DOHH2 (cell line): ENCODE results near the gene REEP1.
A peak's percentile ranks its signal among the peaks of the same experiment; 100 is the strongest.
"Not testable (repeated sequence)": the region's sequence is repeated elsewhere in the genome, so short reads cannot be mapped to it uniquely, and the experiment has no call there.

Experiments
- H3F3A ChIP-seq: fragments of 200-600 bp; sonication (generic), shearing (Covaris generic); 2 replicates; pipeline ENCODE4 v1.6.0; 2016; ENCODE audit warnings: antibody characterized with exemption, mild to moderate bottlenecking; ENCODE audit not compliant: control insufficient read depth, insufficient read depth
- H3K27ac ChIP-seq: fragments of 200-600 bp; sonication (generic); 2 replicates; pipeline ENCODE4 v1.5.1; 2014; ENCODE audit warnings: low read depth, mild to moderate bottlenecking, low read length, moderate library complexity
- H3K27me3 ChIP-seq: fragments of 200-600 bp; sonication (generic); 2 replicates; pipeline ENCODE4 v1.6.1; 2014; ENCODE audit warnings: mild to moderate bottlenecking, low read length, mixed read lengths; ENCODE audit not compliant: control insufficient read depth
- H3K36me3 ChIP-seq: fragments of 200-600 bp; sonication (generic); 2 replicates; pipeline ENCODE4 v1.6.1; 2014; ENCODE audit warnings: mild to moderate bottlenecking, low read length, moderate library complexity, mixed read lengths; ENCODE audit not compliant: control insufficient read depth
- H3K4me1 ChIP-seq: fragments of 200-600 bp; sonication (generic); 2 replicates; pipeline ENCODE4 v1.6.1; 2014; ENCODE audit warnings: mild to moderate bottlenecking, low read length, mixed read lengths; ENCODE audit not compliant: control insufficient read depth
- H3K4me2 ChIP-seq: fragments of 200-600 bp; sonication (generic); 2 replicates; pipeline ENCODE4 v1.6.0; 2014; ENCODE audit warnings: mild to moderate bottlenecking, low read length, moderate library complexity
- H3K4me3 ChIP-seq: fragments of 200-600 bp; sonication (generic); 2 replicates; pipeline ENCODE4 v1.5.1; 2014; ENCODE audit warnings: mild to moderate bottlenecking, low read length, mixed read lengths
- H3K79me2 ChIP-seq: fragments of 200-600 bp; sonication (generic); 2 replicates; pipeline ENCODE4 v1.6.1; 2014; ENCODE audit warnings: mild to moderate bottlenecking, low read length, mixed read lengths; ENCODE audit not compliant: control insufficient read depth
- H3K9me2 ChIP-seq: fragments of 200-600 bp; sonication (generic); replicated peaks from 2 replicates; pipeline ENCODE4 v1.6.1; 2014; ENCODE audit warnings: mild to moderate bottlenecking, low read length, mixed read lengths; ENCODE audit not compliant: control insufficient read depth
- H3K9me3 ChIP-seq: fragments of 200-600 bp; sonication (generic); 2 replicates; pipeline ENCODE4 v1.6.1; 2014; ENCODE audit warnings: antibody characterized with exemption, low read length, mixed read lengths; ENCODE audit not compliant: control insufficient read depth, insufficient read depth
- H4K20me1 ChIP-seq: fragments of 200-600 bp; sonication (generic); 2 replicates; pipeline ENCODE4 v1.6.0; 2014; ENCODE audit warnings: low read depth, mild to moderate bottlenecking, antibody characterized with exemption, low read length, moderate library complexity; ENCODE audit not compliant: control insufficient read depth, insufficient read depth
- EZH2phosphoT487 ChIP-seq: fragments of 200-600 bp; sonication (generic); IDR thresholded peaks from 2 replicates; pipeline ENCODE4 v1.6.1; 2017; ENCODE audit warnings: borderline replicate concordance, mild to moderate bottlenecking, antibody characterized with exemption, low read length, moderate library complexity, mixed read lengths
- TF ChIP-seq, protein P1 (sequence below): fragments of 200-600 bp; sonication (generic); IDR thresholded peaks from one replicate; pipeline ENCODE4 v1.5.1; 2014; ENCODE audit warnings: antibody characterized with exemption, mild to moderate bottlenecking, low read depth, low read length; ENCODE audit not compliant: poor library complexity, severe bottlenecking

REEP1 gene

DNA sequence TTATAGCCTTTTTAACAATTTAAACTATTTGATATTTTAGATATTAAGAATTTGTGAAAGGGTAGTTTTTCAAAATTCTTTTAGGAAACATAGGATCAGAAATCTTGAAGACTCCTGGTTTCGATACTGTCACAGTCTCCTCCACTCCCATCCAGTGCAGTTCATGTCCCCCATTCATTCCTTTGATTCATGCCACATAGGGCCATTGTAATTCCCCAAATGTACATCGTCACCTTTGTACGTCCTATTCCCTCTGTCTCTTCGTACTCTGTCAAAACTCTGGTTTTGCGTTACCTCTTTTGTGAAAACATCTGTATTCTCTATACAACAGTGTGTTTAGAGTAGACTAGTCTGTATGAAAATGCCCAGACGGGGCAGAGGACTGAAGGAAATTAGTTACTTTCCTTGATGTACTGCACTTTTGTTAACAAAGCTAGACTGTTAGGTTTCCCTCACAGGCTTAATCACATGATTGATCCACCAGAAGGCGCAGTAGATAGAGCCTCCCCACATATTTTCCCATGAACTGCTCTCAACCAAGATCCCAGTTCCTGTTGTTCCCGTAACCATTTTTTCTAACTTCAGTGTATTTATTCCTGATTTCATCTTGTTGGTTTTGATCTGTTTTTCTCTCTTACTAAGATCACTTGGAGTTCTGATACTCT is 135.6 kb downstream of the REEP1 start:
- Histone ChIP-seq H4K20me1 (peaks cover 7% of the 10 kb centered on the region), H3F3A (peaks cover 3% of the 10 kb centered on the region), H3K4me1 (peaks cover 50% of the 10 kb centered on the region), H3K4me3 (no peak overlapping the region), H3K27ac (no peak overlapping the region), H3K9me3 (no peaks in the 10 kb centered on the region), H3K79me2 (peaks cover 78% of the 10 kb centered on the region), H3K4me2 (peak overlapping the region; percentile 29), H3K9me2 (no peaks in the 10 kb centered on the region), H3K36me3 (peaks cover 47% of the 10 kb centered on the region), H3K27me3 (no peaks in the 10 kb centered on the region)
- TF ChIP-seq, protein P1, sequence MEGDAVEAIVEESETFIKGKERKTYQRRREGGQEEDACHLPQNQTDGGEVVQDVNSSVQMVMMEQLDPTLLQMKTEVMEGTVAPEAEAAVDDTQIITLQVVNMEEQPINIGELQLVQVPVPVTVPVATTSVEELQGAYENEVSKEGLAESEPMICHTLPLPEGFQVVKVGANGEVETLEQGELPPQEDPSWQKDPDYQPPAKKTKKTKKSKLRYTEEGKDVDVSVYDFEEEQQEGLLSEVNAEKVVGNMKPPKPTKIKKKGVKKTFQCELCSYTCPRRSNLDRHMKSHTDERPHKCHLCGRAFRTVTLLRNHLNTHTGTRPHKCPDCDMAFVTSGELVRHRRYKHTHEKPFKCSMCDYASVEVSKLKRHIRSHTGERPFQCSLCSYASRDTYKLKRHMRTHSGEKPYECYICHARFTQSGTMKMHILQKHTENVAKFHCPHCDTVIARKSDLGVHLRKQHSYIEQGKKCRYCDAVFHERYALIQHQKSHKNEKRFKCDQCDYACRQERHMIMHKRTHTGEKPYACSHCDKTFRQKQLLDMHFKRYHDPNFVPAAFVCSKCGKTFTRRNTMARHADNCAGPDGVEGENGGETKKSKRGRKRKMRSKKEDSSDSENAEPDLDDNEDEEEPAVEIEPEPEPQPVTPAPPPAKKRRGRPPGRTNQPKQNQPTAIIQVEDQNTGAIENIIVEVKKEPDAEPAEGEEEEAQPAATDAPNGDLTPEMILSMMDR: no peak
- no peak for TF ChIP-seq EZH2phosphoT487

DNA sequence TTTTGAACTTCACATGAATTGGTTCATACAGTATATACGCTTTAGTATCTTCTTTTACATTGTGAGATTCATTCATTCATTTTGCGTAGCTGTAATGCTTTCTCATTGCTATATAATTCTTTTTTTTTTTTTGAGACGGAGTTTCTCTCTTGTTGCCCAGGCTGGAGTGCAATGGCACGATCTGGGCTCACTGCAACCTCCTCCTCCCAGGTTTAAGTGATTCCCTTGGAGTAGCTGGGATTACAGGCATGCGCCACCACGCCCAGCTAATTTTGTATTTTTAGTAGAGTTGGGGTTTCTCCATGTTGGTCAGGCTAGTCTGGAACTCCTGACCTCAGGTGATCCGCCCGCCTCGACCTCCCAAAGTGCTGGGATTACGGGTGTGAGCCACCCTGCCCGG is 136.9 kb downstream of the REEP1 start:
- peaks cover 87% of the 10 kb centered on the region for H3K79me2 ChIP-seq
- H3K27ac ChIP-seq: not testable (repeated sequence)
- peak overlapping the region; percentile 92 for H3K4me3 ChIP-seq

DNA sequence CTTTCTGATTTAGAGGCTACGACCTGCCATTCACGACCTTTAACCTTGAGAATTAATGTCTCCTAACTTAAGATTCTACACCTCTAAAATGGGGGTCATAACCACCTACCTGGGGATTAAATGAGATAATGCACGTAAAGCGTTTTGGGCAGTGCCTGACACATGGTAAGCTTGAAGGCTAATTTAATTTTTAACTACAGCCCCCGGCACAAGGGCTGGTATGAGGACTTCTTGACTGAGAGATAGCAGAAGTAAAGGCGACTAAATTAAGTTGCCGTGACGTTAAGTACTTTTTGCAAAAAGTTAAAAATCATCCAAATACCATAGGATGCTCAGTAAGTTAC is 137.6 kb downstream of the REEP1 start:
- Histone ChIP-seq H3K4me3 (peak overlapping the region; percentile 92), H3K27me3 (no peaks in the 10 kb centered on the region), H3K4me1 (peaks cover 55% of the 10 kb centered on the region), H3K9me3 (no peaks in the 10 kb centered on the region), H3K4me2 (peak overlapping the region; percentile 75), H3F3A (peaks cover 7% of the 10 kb centered on the region), H3K9me2 (no peaks in the 10 kb centered on the region), H3K79me2 (peaks cover 85% of the 10 kb centered on the region), H3K36me3 (peaks cover 32% of the 10 kb centered on the region), H4K20me1 (peaks cover 7% of the 10 kb centered on the region), H3K27ac (peak overlapping the region; percentile 59)
- TF ChIP-seq EZH2phosphoT487: no peak
- TF ChIP-seq, protein P1: no peak

More for the DNA sequence above, 136.9 kb downstream of the REEP1 start:
- H3K9me3 ChIP-seq, H4K20me1 ChIP-seq, H3K9me2 ChIP-seq, H3F3A ChIP-seq, H3K27me3 ChIP-seq: not testable (repeated sequence)
- H3K4me1 ChIP-seq: peaks cover 55% of the 10 kb centered on the region
- peaks cover 35% of the 10 kb centered on the region for H3K36me3 ChIP-seq
- H3K4me2 ChIP-seq: peak overlapping the region; percentile 75

DNA sequence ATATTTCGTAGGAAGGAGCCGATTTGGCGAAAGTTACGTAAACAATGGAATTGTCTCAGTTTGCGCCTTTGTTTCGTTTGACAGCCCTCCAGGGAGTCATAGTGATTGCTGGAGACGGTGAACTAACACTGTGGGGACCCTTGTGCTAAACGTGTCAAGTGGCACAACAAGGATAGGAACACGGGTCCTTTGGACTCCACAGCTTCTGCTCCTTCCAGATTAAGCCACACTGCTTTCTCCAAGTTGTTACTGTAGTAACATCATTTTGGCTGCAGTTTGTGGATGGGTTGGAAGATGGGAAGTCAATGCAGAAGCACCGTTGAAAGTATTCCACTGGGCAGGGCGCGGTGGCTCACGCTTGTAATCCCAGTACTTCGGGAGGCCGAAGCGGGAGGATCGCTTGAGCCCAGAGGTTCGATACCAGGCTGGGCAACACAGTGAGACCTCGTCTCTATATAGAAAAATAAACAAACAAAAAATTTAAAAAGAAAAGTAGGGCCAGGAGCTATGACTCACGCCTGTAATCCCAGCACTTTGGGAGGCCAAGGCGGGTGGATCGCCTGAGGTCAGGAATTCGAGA is 141.5 kb downstream of the REEP1 start:
- peaks cover 84% of the 10 kb centered on the region for H3K79me2 ChIP-seq
- peaks cover 24% of the 10 kb centered on the region for H4K20me1 ChIP-seq
- H3K4me3 ChIP-seq: peak overlapping the region; percentile 77
- TF ChIP-seq EZH2phosphoT487: no peak
- TF ChIP-seq, protein P1: no peak
- no peaks in the 10 kb centered on the region for H3K9me2 ChIP-seq
- no peaks in the 10 kb centered on the region for H3K9me3 ChIP-seq
- peak overlapping the region; percentile 77 for H3K4me2 ChIP-seq
- peaks cover 44% of the 10 kb centered on the region for H3K4me1 ChIP-seq
- H3F3A ChIP-seq: peaks cover 7% of the 10 kb centered on the region
- H3K27me3 ChIP-seq: no peaks in the 10 kb centered on the region
- peaks cover 38% of the 10 kb centered on the region for H3K36me3 ChIP-seq
- H3K27ac ChIP-seq: peak overlapping the region; percentile 90
